Measurements from ENCODE around the gene GPC1.

Gene GPC1

GRCh38 chr2:240502430-240503121 is 67.1 kb downstream of the GPC1 start:
- no peak for DNase-seq

- no peak for DNase-seq
These were observed 67.9 kb downstream of the GPC1 start for GRCh38 chr2:240503375-240503774.

- no peak for DNase-seq
These were observed 68.4 kb downstream of the GPC1 start for GRCh38 chr2:240503848-240504247.

- DNase-seq = no peak
These were observed 70.4 kb downstream of the GPC1 start for GRCh38 chr2:240505910-240506309.

- no peak for DNase-seq
These were observed 71.1 kb downstream of the GPC1 start for GRCh38 chr2:240506406-240507059.

GRCh38 chr2:240507060-240507777 is 71.8 kb downstream of the GPC1 start:
- no peak for DNase-seq

- no peak for DNase-seq
These were observed 72.4 kb downstream of the GPC1 start for GRCh38 chr2:240507778-240508251.

GRCh38 chr2:240508832-240509545 is 73.5 kb downstream of the GPC1 start:
- no peak for DNase-seq

GRCh38 chr2:240509667-240510512 is 74.4 kb downstream of the GPC1 start:
- DNase-seq = no peak

GRCh38 chr2:240510513-240511210 is 75.2 kb downstream of the GPC1 start:
- DNase-seq = no peak

GRCh38 chr2:240511351-240512108 is 76.1 kb downstream of the GPC1 start:
- DNase-seq = no peak

- no peak for DNase-seq
These were observed 76.6 kb downstream of the GPC1 start for GRCh38 chr2:240512109-240512485.

- no peak for DNase-seq
These were observed 77.4 kb downstream of the GPC1 start for GRCh38 chr2:240512666-240513535.

GRCh38 chr2:240513549-240514287 is 78.3 kb downstream of the GPC1 start:
- DNase-seq = peak; percentile 44 to 87

GRCh38 chr2:240514631-240515030 is 79.2 kb downstream of the GPC1 start:
- no peak for DNase-seq

GRCh38 chr2:240517342-240517741 is 81.9 kb downstream of the GPC1 start:
- no peak for DNase-seq
